HG03354 (cell line): ENCODE measurements around the gene ZSCAN10.
"Not testable (repeated sequence)": the region's sequence is repeated elsewhere in the genome, so short reads cannot be mapped to it uniquely, and the experiment has no call there.

ENCODE experiments used
- ATAC-seq: cut with Tn5 transposase; IDR thresholded peaks from one replicate; pipeline ENCODE4 v1.9.1; 2021; ENCODE audit warnings: mild to moderate bottlenecking; ENCODE audit not compliant: unreplicated experiment, poor library complexity, severe bottlenecking

ZSCAN10 gene

DNA sequence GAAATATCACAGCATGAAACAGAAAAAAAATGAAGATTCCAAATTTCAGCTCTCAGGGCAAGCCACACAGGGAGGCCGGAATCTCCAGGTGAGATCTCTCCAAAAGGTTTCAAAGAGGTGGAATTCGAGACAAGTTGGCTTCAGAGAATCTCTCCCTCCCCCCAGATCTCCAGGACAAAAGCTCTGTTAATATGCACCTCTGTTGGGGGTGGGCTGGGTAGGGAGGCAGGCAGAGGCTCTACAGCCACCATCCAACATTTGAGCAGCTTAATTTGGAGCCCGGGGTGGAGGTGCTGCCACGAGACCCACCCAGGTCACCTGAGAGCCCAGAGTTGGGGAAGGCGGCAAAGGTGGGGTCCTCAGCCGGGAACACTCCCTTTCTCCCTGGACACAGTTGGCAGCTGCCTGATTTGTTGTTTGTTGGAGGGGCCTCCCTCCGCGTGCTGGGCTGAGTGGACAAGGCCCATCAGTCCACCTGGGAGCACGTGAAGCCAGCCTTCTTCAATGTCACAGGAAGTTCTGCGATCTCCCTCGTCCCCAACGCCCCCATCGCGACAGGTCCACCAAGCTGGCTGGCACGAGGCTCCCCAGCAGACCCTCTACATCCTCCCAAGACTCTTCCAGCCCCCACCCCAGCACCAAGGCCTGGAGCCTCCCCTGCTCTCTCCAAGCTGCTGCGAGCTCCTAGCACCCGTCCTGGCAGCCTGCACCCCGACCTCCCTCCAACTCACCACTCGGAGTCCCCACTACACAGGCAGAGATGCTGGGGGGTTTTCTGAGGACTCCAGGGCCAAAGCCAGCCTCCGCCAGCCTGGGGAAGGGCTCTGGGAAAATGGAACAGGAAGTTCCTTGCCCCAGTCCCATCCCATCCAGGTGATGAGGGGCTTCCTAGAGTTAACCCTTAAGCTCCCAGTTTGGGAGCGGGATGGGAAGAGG is at the start of gene ZSCAN10:
Gene ZSCAN10 (minus strand): TSS at position 836 of the 936 bp plus-strand sequence. CDS start 6,357 bp downstream, outside the sequence.
- no peak for ATAC-seq

DNA sequence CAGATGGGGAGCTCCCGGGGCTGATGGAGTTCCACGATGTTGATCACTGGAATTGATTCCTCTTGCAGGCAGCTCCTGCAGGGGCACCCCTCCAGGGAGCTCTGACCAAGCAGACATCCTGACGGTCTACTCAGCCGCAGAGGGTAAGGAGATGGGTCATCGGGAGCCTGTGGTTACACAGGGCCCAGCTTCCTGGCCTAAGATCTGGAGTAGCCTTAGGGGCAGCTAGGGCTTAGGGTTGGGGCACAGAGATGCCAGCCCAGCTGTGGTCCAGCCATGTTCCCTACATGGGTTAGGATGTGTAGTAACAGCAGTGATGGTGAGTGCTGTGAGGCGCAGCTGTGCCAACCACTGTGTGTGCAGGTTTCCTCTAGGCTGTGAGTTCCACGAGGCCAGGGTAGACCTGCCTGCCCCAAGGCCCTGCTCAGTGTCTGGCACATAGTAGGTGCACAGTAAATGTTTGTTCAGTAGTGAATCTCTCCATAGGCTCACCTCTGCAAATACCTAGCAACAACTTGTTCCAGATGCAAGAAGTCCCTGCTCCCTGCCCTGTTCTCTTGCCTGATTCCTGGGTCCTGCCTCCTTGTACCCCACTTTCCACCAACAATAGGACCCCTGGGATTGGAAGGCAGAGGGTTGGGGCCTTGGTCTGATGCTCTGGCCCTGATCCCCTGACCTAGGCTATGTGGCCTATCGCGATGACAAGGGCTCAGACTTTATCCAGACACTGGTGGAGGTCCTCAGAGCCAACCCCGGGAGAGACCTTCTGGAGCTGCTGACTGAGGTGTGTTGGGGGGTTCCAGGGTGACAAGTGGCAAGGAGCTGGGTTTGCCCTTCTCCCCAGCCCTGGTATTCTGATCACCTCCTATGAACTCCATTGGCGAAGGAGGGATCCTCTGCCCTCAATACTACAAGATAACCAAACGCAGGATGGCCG is 49.4 kb upstream of the ZSCAN10 start:
- ATAC-seq, result no peak

DNA sequence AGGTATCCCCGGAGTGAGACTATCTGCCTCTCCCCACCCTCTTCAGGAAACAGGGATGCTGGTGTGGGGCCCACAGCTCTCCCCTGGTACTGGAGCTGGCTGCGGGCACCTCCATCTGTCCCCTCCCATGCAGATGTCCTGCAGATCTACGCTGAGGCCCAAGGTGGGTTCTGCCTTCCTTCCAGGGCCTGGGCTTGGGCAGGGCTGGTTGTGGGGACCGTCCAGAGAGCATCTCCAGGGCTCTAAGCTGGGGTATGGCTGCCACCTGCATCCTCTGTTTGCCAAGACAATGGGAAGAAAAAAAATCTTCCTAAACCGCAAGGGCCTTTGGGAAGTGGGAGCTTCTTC is 48.6 kb upstream of the ZSCAN10 start:
- no peak for ATAC-seq

DNA sequence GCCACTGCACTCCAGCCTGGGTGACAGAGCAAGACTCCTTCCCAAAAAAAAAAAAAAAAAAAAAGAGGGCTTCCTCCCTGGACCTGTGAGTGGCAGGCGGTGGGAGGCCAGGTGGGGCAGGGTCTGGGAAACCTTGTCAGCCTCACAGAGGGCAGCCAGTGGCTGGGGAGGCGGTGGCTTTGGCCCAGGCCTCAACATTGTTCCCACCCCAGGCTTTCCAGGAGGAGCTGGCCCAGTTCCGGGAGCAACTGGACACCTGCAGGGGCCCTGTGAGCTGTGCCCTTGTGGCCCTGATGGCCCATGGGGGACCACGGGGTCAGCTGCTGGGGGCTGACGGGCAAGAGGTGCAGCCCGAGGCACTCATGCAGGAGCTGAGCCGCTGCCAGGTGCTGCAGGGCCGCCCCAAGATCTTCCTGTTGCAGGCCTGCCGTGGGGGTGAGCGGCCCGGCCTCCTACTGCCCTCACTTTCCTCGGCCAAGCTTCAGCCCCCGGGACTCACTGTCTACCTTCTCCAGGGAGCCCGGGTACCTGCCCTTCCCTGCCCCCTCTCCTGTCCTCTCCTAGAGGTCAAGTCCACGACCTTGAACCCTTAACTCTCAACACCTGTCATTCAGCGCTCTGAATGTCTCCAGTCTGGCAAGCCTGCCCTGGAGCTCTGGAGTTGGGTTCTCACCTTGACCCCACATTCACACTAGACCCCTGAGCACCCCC is 48.1 kb upstream of the ZSCAN10 start:
- no peak for ATAC-seq

DNA sequence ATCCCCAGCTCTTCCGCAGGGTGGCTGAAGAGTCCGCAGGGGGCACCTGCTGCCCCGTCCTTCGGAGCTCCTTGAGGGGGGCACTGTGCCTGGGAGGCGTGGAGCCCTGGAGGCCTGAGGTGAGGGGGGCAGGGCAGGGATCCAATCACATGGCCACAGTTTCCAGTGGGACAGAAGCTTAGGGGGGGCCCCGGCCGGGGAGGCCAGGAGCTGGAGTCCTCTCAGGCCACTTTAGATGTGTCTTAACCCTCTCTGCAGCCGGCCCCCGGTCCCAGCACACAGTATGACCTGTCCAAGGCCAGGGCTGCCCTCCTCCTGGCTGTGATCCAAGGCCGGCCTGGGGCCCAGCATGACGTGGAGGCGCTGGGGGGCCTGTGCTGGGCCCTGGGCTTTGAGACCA is 46.6 kb upstream of the ZSCAN10 start:
- ATAC-seq, result no peak

DNA sequence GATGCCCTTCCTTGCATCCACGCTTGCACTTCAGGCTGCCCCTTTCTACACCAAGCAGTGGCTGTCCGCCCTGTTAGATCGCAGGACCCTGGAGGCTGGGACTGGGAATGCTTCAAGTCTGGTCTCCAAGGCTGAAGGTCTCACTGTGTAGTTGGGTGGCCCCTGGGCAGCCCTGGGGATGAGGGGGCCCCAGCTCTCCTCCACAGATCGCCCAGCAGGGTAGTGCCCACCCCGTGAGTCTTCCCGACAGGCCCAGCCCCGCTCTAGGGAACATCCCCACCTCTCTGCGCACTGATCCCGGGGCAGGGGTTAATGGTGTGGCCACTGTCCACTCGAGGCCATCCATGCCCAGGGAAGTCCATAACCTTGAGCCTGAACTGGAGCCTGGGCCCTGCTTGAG is 46.1 kb upstream of the ZSCAN10 start:
- no peak for ATAC-seq

DNA sequence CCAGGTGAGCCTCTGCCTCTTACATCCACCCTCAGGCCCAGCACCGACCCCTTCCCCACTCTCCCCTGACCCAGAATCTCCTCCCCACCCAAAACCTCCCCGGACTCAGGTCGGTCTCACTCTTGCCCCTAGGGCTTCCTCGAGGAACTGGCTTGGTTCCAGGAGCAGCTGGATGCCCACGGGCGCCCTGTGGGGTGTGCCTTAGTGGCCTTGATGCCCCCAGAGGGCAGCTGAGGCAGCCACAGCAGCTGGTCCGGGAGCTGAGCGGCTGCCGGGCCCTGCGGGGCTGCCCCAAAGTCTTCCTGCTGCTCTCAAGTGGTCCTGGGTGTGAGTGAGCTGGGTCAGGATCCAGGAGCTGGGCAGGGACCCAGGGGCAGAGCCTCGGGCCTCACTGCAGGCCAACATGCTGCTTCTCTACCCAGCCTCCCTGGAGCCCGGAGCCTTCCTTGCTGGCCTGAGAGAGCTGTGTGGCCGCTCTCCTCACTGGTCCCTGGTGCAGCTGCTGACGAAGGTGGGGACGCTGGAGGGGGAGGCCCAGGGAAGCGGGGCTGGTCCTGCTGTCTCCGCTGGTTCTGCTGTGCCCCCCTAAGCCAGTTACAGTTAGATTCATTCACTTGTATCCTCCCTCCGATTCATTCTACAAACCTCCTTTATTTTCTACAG is 45.4 kb upstream of the ZSCAN10 start:
- ATAC-seq, result no peak

DNA sequence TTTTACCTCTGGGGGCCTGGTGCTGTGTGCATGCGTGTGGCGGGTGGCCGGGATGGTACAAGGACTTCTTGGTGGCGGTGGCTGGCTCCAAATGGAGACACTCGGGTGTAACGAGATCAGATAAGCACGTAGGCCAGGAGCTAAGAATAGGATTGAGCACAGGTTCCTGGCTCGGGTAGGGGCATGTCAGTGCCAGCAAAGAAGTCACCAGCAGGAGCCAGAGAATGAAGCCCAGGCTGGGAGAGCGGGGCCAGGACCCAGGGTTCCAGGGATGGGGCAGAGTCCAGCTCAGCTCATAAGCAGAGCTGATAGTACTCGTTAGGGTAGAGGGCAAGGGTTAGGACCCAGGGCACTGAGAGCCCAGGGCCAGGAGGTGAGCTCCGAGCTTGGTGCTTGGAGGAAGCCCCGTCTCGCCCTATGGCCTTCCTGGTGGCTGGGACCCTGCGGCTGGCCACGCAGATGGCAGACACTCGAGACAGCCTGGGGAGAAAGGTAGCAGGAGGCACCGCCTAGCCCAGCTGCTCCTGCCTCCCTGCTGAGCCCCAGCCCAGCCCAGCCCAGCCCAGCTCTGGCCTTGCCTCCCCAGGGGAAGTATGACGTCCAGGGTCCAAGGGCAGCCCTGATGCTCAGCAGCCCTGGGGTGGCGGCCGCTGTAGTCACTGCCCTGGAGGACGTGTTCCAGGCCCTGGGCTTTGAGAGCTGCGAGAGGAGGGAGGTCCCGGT is 44.7 kb upstream of the ZSCAN10 start:
- ATAC-seq, result no peak

DNA sequence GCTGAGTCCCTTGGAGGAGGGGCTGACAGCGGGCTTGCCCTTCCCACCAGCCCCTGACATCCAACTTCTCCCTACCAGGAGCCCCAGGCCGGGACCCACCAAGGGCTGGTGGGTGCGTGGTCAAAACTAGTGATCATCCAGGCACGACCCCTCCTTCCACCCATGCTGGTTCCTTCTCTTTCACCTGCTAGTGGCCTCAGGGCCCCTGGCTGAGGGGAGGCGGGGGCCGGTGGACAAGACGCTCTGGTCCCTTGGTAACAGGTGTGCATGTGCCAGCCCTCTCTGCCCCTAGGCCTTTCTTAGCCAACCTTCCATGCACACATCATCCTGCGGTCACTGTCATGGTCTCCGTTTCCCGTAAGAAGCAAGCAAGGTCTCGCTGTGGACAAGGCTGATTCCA is 44.1 kb upstream of the ZSCAN10 start:
- ATAC-seq, result no peak

DNA sequence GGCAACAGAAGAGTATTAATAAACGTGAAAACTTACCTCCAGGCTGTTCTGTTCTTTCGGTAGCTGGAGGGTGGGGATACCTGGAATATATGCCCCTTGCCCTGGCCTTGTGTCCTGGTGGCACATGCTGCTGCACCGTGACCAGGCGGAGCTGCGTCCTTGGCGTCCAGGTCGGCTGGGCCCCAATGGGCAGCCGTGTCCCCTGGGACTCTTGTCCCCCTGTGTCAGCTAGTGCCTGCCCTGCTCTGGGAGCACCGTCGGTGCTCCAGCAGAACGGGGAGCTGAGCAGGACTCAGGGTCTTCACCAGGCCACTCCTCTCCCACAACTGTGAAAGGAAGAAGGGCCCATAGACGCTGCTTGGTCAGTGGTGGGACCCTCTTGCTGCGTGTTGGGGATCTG is 43.7 kb upstream of the ZSCAN10 start:
- no peak for ATAC-seq

DNA sequence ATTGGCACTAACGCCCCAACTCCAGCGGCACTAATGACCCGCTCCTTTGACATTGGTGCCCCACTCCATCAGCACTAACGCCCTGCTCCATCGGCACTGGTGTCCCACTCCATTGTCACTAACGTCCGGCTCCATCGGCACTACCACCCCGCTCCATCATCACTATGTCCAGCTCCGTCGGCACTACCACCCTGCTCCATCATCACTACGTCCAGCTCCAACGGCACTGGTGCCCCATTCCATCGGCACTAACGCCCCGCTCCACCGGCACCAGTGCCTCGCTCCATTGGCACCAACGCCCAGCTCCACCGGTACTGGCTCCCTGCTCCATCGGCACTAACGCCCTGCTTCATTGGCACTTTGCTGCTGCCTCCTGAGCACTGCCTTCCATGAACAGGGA is 43.2 kb upstream of the ZSCAN10 start:
- no peak for ATAC-seq

DNA sequence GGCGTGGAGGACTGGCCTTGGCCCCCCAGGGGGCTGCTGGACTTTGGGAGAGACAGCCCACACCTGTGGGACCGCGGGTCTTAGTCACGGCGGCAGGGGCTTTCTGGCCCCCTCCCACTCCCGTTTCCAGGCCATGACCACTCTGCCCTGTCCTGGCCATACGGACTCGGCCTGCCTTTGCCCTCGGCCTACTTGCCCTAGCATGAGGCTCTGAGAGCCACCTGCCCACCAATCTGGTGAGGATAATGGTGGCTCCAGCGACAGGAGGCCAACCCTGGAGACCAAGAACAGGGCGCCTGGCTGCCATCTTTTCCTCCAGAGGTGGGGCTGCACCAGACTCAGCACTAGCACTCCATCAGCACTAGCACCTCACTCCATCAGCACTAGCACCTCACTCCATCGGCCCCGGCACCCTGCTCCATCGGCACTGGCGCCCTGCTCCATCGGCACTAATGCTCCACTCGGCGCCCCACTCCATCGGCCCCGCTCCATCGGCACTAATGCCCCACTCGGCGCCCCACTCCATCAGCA is 42.8 kb upstream of the ZSCAN10 start:
- no peak for ATAC-seq

DNA sequence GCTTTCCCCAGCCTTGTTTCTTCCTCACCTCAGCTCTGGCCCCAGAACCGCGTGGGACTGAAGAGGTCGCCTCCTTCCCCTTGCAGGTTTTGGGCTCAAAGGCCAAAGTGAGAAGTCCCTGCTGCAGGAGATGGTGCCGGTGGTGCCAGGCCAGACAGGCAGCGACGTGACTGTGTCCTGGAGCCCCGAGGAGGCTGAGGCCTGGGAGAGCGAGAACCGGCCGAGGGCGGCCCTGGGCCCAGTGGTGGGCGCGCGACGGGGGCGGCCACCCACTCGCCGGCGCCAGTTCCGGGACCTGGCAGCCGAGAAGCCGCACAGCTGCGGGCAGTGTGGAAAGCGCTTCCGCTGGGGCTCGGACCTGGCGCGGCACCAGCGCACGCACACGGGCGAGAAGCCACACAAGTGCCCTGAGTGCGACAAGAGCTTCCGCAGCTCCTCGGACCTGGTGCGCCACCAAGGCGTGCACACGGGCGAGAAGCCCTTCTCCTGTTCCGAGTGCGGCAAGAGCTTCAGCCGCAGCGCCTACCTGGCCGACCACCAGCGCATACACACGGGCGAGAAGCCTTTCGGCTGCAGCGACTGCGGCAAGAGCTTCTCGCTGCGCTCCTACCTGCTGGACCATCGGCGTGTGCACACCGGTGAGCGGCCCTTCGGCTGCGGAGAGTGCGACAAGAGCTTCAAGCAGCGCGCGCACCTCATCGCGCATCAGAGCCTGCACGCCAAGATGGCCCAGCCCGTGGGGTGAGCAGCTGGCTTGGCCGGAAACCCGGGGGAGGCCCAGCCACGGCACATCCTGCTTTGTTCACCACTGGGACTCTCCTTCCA is 41.7 kb upstream of the ZSCAN10 start:
- no peak for ATAC-seq

DNA sequence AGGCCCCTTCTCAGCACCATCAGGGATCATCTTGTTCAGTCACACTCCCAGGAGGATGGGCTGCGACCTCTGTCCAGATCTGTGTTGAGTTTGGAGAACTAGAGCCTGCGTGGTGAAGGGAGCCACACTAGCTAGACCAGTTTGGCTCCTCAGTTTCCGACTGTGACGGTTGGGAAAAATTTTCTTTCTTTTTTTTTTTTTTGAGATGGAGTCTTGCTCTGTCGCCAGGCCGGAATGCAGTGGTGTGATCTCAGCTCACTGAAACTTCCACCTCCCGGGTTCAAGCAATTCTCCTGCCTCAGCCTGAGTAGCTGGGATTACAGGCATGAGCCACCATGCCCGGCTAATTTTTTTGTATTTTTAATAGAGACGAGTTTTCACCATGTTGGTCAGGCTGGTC is 40.5 kb upstream of the ZSCAN10 start:
- ATAC-seq, result not testable (repeated sequence)

DNA sequence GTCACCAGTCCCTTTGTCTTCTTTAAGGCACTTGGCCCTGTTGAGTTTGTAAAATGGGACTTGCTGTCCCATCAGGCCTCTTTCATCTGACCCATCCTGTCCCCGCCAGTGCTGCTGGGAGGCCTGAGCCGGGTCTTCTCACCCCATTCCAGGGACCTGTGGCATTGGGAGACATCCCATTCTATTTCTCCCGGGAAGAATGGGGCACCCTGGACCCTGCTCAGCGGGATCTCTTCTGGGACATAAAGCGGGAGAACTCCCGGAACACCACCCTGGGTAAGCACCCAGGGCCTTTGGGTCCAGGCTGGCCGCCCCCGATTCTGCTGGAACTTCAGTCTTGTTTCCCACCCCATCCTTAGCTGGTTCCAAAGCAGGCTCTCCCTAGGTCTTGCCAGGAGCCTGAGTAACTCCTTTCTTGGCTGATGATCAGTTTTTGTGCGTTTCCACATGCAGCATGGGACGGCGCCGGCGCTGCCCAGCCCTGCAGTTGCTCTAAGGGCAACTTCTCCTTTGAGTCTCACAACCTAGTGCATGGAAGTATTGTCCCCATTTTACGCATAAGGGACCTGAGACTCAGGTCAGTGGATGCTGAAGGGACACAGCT is 39.8 kb upstream of the ZSCAN10 start:
- ATAC-seq, result no peak

DNA sequence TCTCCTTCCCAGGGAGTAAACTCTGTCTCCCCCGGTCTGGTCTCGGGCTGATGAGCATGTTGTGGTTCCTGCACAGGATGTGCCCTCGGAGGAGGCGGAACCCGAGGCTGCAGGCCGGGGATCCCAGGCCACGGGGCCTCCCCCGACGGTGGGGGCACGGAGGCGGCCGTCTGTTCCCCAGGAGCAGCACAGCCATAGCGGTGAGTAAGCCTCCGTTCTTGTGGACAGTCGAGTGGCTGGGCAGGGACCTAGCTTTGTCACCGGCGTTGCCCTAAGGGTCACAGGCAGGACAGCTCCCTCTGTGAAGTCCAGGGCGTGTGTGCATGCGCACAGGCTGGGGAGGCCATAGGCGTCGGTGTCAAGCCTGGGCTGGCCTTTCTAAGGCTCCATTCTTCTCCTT is 39.2 kb upstream of the ZSCAN10 start:
- ATAC-seq, result no peak

DNA sequence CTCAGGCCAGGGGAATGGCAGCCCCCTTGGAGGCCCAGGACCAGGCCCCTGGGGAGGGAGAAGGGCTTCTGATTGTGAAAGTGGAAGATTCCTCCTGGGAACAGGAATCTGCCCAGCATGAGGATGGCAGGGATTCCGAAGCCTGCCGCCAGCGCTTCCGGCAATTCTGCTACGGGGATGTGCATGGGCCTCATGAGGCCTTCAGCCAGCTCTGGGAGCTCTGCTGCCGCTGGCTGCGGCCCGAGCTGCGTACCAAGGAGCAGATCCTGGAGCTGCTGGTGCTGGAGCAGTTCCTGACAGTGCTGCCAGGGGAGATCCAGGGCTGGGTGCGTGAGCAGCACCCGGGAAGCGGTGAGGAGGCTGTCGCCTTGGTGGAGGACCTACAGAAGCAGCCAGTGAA is 38.2 kb upstream of the ZSCAN10 start:
- no peak for ATAC-seq
